ENCODE data around the gene IGF1R.
"Not testable (repeated sequence)": the region's sequence is repeated elsewhere in the genome, so short reads cannot be mapped to it uniquely, and the experiment has no call there.

Gene IGF1R

DNA sequence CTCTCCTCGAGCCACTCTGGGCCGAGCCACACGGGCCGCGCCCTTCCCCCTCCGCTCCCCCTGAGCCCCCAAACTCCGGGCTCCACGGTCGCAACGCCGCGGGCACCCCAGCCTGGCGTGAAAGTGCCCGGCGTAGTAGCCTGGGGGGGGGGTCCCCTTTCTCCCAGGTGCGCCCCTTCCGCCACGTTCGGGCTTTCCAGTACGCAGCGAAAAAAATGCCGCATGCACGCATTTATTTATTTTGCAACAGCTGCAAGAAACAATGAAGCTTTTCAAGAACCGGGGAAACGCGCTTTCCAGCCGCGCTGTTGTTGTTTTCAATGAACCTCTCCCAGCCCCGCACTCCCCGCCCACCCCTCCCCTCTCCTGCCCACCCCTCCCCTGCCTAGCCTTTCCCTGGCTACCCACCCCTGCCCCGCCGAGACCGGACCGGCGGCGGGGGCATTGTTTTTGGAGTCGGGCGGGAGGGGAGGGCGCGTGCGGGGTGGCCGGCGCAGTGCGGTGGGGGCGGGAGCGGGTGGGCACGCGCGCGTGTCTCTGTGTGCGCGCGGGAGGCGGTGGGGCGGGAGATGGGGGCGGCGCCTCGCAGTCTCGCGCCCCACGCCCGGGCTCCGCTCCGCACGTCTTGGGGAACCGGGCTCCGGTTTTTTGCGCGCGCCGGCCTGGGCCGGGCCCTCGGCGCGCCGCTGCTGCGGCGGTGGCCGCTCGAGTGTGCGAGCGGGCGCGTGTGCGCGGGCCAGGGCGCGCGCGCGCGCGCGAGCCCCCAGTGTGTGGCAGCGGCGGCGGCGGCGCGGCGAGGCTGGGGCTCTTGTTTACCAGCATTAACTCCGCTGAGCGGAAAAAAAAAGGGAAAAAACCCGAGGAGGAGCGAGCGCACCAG lies at the start of gene IGF1R:
IGF1R (plus strand) TSS at position 766 of the 880 bp plus-strand sequence. CDS start 1,043 bp downstream, outside the sequence.
- H3K9ac ChIP-seq (ENCODE audit: low read length) = peak within 1 kb of the TSS; percentile 77
- H3K36me3 ChIP-seq (ENCODE audit: control insufficient read depth, insufficient read depth, low read length) = no peaks in the 10 kb centered on the region
- peaks cover 42% of the 10 kb centered on the region for H3K27me3 ChIP-seq (ENCODE audit: control insufficient read depth, insufficient read depth, low read length)
- H3K9me3 ChIP-seq (ENCODE audit: control insufficient read depth, low read length) = no peaks in the 10 kb centered on the region
- H3K4me1 ChIP-seq (ENCODE audit: control insufficient read depth, insufficient read depth, low read length) = peaks cover 5% of the 10 kb centered on the region
- H3K4me3 ChIP-seq (ENCODE audit: low read length) = peak within 1 kb of the TSS; percentile 73

DNA sequence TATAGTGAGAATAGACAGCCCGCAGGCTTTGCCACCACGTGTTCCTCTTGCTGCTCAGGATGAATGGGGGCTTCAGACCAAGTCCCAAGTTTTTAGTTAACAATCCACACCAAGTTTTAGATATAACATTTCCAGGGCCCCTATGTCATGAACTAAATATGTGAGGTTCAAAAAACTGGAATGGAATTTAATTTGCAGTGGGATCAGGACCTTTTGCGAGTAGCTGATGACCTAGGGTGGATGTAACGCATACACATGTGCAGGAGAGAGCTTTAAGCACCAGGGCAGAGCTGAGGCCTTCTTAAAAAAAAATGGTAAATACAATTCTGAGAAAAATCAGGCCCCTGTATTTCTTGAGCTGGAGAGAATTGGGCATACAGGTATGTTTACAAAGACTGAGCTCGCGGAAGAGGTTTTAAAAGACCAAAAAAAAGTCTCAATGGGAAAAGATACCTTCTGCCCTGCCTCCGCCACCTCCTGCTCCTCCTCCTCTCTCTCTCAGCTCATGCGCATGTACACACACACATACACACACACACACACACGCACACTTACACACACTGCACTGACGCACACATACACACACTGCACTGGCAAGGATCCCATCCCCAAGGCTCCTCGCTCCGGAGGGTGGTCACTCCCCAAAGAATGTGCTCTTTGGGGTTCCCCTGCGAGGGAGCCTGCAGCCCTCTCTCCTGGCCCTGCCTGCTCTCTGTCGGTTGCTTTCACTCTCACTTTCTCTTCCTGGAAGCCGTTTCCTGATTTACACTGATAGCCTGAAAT lies 48.2 kb upstream of the IGF1R start:
- Histone ChIP-seq H3K9me3 (ENCODE audit: control insufficient read depth, low read length) (no peaks in the 10 kb centered on the region), H3K36me3 (ENCODE audit: control insufficient read depth, insufficient read depth, low read length) (no peaks in the 10 kb centered on the region), H3K27me3 (ENCODE audit: control insufficient read depth, insufficient read depth, low read length) (peaks cover 17% of the 10 kb centered on the region), H3K4me1 (ENCODE audit: control insufficient read depth, insufficient read depth, low read length) (no peaks in the 10 kb centered on the region), H3K4me3 (ENCODE audit: low read length) (peak overlapping the region; percentile 21), H3K9ac (ENCODE audit: low read length) (peak overlapping the region; percentile 67)

DNA sequence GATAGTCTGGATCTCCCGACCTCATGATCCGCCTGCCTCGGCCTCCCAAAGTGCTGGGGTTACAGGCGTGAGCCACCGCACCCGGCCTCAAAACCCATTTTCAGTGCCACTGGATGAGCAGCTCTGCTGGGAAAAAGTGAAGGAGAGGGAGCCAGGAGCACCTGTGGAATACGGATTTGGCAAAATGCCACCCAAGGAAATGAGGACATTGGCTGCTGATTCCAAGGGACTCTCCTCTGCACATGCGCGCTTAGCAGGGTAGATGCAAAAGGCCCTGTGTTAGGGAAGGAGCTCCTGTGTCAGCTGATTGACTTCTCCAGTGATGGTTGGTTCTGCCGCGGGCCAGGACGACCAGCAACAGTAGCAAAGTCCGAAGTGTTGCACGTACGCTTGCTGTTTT lies 43.4 kb upstream of the IGF1R start:
- no peak overlapping the region for H3K9ac ChIP-seq (ENCODE audit: low read length)

DNA sequence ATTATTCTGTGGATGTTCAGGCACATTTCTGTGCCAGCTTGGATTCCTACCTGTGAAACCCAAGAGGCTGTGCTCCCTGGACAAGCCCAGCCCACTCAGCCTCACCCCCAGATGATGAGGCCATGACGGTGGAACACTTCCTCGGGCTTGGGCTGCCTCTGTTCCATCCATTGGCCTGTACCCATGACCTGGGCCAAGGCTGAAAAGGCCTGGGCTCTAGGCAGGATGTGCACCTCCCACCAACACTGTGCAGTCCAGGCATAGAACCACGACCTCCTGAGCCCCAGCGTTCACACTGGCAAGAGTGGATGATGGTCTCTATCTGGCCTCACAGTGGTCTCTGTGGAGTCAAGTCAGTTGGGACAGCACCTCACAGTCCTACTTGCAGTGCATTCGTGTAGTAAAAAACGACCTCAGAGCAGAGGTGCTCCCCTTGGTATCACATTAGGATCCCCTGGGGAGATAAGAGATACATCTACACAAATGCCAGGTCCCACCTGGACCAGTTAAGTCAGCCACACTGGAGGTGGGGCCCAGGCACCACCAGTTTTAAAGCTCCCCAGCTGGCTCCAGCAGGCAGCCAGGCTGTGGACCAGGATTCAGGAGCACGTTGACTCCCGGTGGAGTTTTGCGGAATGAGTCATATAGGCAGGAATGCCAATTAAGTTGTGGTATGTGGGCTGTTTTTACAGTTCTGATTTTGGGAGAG lies 39.0 kb upstream of the IGF1R start:
- H3K9me3 ChIP-seq (ENCODE audit: control insufficient read depth, low read length) = no peaks in the 10 kb centered on the region
- H3K36me3 ChIP-seq (ENCODE audit: control insufficient read depth, insufficient read depth, low read length) = no peaks in the 10 kb centered on the region
- H3K4me3 ChIP-seq (ENCODE audit: low read length) = no peak overlapping the region
- H3K9ac ChIP-seq (ENCODE audit: low read length) = no peak overlapping the region
- no peaks in the 10 kb centered on the region for H3K27me3 ChIP-seq (ENCODE audit: control insufficient read depth, insufficient read depth, low read length)
- no peaks in the 10 kb centered on the region for H3K4me1 ChIP-seq (ENCODE audit: control insufficient read depth, insufficient read depth, low read length)

More for the DNA sequence above, 43.4 kb upstream of the IGF1R start:
- Histone ChIP-seq H3K36me3 (ENCODE audit: control insufficient read depth, insufficient read depth, low read length) (no peaks in the 10 kb centered on the region), H3K4me1 (ENCODE audit: control insufficient read depth, insufficient read depth, low read length) (no peaks in the 10 kb centered on the region), H3K27me3 (ENCODE audit: control insufficient read depth, insufficient read depth, low read length) (no peaks in the 10 kb centered on the region), H3K9me3 (ENCODE audit: control insufficient read depth, low read length) (no peaks in the 10 kb centered on the region), H3K4me3 (ENCODE audit: low read length) (no peak overlapping the region)

DNA sequence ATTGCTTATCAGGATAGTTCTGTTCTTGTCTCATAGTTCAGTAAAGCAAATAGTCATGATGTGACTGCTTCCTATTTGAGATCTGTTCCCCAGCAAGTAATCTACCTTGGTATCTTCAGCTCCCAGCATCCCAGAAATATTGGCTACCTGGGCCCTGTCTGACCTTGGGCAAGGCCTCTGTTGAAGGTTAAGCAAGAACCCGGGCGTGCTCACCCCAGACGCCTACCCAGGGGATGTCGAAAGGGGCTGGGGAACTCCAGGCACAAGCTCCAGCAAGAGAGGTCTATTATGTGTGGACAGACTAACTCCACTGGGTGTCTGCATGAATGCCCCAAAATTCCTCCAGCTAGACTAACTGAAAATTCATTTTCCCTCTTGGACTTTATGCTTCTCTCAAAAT lies 37.3 kb upstream of the IGF1R start:
- H3K9me3 ChIP-seq (ENCODE audit: control insufficient read depth, low read length) = no peaks in the 10 kb centered on the region
- H3K36me3 ChIP-seq (ENCODE audit: control insufficient read depth, insufficient read depth, low read length) = no peaks in the 10 kb centered on the region
- H3K4me1 ChIP-seq (ENCODE audit: control insufficient read depth, insufficient read depth, low read length) = no peaks in the 10 kb centered on the region
- no peak overlapping the region for H3K9ac ChIP-seq (ENCODE audit: low read length)
- H3K4me3 ChIP-seq (ENCODE audit: low read length) = no peak overlapping the region
- H3K27me3 ChIP-seq (ENCODE audit: control insufficient read depth, insufficient read depth, low read length) = no peaks in the 10 kb centered on the region

DNA sequence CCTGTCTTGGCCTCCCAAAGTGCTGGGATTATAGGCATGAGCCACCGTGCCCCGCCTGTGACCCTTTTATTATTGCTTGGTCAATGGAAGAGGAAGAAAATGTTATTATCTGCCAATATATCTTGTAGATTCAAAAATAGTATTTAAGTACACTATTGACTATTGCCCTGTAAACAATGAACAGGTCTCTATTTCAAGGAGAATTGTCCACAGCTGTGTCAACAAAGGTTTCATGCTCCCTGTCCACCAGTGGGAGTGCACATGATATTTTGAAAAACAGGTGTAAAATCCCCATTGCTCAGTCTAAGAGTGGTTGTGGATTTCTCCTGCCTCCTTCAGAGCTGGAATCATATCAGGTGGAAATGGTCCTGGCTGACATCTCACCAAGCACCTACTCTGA lies 36.5 kb upstream of the IGF1R start:
- Histone ChIP-seq H3K27me3 (ENCODE audit: control insufficient read depth, insufficient read depth, low read length) (no peaks in the 10 kb centered on the region), H3K36me3 (ENCODE audit: control insufficient read depth, insufficient read depth, low read length) (no peaks in the 10 kb centered on the region), H3K9me3 (ENCODE audit: control insufficient read depth, low read length) (no peaks in the 10 kb centered on the region), H3K9ac (ENCODE audit: low read length) (no peak overlapping the region), H3K4me1 (ENCODE audit: control insufficient read depth, insufficient read depth, low read length) (no peaks in the 10 kb centered on the region), H3K4me3 (ENCODE audit: low read length) (no peak overlapping the region)

DNA sequence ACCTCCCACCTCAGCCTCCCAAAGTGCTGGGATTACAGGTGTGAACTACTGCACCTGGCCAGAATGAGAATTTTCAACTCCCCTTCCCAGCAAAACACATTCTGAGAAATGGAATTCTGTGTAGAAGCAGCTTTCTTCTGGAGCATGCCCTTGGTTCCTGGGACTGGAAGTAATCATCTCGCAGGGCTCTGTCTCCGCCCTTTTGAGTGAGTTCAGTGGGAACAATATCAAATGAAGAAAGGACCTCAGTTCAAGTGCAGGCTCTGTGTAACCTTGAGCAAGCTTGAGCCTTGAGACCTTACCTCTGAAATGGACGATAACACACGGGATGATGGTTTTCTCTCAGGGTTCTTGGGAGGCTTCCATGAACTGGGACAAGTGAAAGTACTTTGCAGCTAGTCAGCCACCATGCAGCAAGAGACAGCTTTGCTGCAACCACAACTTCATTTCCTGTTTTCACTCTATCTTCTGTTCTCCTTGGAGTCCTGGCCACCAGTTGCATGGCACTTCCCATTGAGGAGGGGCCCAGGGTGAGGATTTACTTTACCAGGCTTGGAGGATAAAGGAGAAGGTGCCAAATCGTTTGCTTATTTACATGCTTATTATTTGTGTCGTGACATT lies 35.7 kb upstream of the IGF1R start:
- Histone ChIP-seq H3K27me3 (ENCODE audit: control insufficient read depth, insufficient read depth, low read length) (no peaks in the 10 kb centered on the region), H3K4me3 (ENCODE audit: low read length) (no peak overlapping the region), H3K9me3 (ENCODE audit: control insufficient read depth, low read length) (no peaks in the 10 kb centered on the region), H3K4me1 (ENCODE audit: control insufficient read depth, insufficient read depth, low read length) (no peaks in the 10 kb centered on the region), H3K9ac (ENCODE audit: low read length) (no peak overlapping the region), H3K36me3 (ENCODE audit: control insufficient read depth, insufficient read depth, low read length) (no peaks in the 10 kb centered on the region)

DNA sequence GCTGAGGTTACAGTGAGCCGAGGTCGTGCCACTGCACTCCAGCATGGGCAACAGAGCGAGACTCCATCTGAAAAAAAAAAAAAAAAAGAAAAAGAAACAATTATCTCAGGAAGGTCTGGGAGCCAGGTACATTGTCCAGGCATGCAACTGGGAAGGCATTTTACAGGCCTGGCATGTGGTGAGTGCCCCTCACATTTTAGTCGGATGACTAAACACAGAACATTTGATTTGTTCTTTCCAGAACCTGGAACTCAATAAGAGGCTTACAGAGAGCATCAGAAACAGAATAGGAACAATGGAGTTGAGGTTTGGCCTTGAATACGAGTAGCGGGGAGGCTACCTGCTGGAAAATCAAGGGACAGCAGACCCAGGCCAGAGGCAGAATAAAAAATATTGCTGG lies 33.7 kb upstream of the IGF1R start:
- H3K27me3 ChIP-seq (ENCODE audit: control insufficient read depth, insufficient read depth, low read length) = peaks cover 4% of the 10 kb centered on the region
- H3K9me3 ChIP-seq (ENCODE audit: control insufficient read depth, low read length) = no peaks in the 10 kb centered on the region
- no peaks in the 10 kb centered on the region for H3K36me3 ChIP-seq (ENCODE audit: control insufficient read depth, insufficient read depth, low read length)
- no peak overlapping the region for H3K9ac ChIP-seq (ENCODE audit: low read length)
- no peaks in the 10 kb centered on the region for H3K4me1 ChIP-seq (ENCODE audit: control insufficient read depth, insufficient read depth, low read length)
- H3K4me3 ChIP-seq (ENCODE audit: low read length) = no peak overlapping the region

DNA sequence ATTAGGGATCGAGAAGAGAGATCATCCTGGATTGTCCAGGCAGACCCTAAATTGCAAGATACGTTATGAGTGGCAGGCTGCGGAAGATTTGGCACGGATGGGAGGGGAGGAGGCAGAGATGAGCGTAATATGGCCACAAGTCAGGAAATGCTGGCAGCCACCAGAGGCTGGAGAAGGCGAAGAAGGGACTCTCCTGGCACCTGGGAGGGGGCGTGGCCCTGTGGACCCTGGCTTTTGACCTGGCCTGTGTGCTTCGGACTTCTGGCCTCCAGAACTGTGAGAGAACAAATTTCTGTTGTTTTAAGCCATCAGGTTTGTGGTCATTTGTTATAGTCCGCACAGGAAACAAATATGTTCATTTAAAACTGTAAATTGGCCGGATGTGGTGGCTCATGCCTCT lies 31.9 kb upstream of the IGF1R start:
- peaks cover 12% of the 10 kb centered on the region for H3K27me3 ChIP-seq (ENCODE audit: control insufficient read depth, insufficient read depth, low read length)
- no peak overlapping the region for H3K4me3 ChIP-seq (ENCODE audit: low read length)
- no peaks in the 10 kb centered on the region for H3K36me3 ChIP-seq (ENCODE audit: control insufficient read depth, insufficient read depth, low read length)
- no peaks in the 10 kb centered on the region for H3K9me3 ChIP-seq (ENCODE audit: control insufficient read depth, low read length)
- no peak overlapping the region for H3K9ac ChIP-seq (ENCODE audit: low read length)
- H3K4me1 ChIP-seq (ENCODE audit: control insufficient read depth, insufficient read depth, low read length) = no peaks in the 10 kb centered on the region

DNA sequence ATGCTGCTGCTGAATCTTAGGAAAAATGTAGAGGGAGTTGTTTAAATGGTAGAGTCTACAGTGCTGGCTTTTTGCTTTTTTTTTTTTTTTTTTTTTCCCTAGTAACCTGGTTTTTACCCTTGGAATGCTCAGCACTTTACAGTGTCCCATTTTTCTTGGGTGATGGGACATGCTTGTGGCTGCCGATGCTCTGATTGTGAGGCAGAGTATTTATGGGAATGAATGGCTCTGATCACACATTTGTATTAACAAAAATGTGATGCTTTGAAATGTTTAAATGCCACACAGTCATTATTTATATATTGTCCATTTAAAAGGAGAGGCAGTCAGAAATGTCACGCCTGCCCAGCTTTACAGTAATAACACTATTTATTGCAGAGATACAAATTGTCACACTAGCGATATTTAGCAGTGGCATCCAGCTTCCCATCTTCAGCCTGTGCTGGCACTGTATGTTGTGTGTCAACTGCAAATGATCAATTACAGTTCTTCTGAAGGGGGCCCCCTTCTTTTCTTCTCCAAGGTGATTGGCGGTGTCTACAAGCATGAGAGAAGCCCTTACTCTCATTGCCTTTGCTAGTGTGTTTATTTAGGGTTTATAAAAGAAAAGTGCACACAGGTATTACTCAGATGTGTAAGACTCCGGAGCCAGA lies 30.9 kb upstream of the IGF1R start:
- no peak overlapping the region for H3K9ac ChIP-seq (ENCODE audit: low read length)
- H3K9me3 ChIP-seq (ENCODE audit: control insufficient read depth, low read length) = no peaks in the 10 kb centered on the region
- no peaks in the 10 kb centered on the region for H3K36me3 ChIP-seq (ENCODE audit: control insufficient read depth, insufficient read depth, low read length)
- no peak overlapping the region for H3K4me3 ChIP-seq (ENCODE audit: low read length)
- H3K27me3 ChIP-seq (ENCODE audit: control insufficient read depth, insufficient read depth, low read length) = peaks cover 12% of the 10 kb centered on the region
- no peaks in the 10 kb centered on the region for H3K4me1 ChIP-seq (ENCODE audit: control insufficient read depth, insufficient read depth, low read length)

DNA sequence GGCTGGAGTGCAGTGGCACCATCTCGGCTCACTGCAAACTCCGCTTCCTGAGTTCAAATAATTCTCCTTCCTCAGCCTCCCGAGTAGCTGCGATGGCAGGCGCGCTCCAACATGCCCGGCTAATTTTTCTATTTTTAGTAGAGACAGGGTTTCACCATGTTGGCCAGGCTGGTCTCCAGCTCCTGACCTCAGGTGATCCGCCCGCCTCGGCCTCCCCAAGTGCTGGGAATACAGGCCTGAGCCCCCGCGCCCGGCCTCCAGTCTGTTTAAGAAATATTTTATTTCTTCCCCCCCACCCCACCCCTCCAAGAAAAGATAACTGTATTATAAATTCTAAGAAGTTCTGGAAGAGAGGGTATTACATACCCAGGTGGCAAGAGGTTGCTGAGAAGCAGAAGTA lies 29.8 kb upstream of the IGF1R start:
- H3K9me3 ChIP-seq (ENCODE audit: control insufficient read depth, low read length); H3K36me3 ChIP-seq (ENCODE audit: control insufficient read depth, insufficient read depth, low read length); H3K9ac ChIP-seq (ENCODE audit: low read length); H3K4me1 ChIP-seq (ENCODE audit: control insufficient read depth, insufficient read depth, low read length); H3K4me3 ChIP-seq (ENCODE audit: low read length): not testable (repeated sequence)
- H3K27me3 ChIP-seq (ENCODE audit: control insufficient read depth, insufficient read depth, low read length) = peaks cover 15% of the 10 kb centered on the region
